HG02678 (cell line): ENCODE results near the gene RNF130.
"Not testable (repeated sequence)": the region's sequence is repeated elsewhere in the genome, so short reads cannot be mapped to it uniquely, and the experiment has no call there.

ENCODE experiments used
- ATAC-seq: cut with Tn5 transposase; IDR thresholded peaks from one replicate; pipeline ENCODE4 v1.9.1; 2021; ENCODE audit warnings: mild to moderate bottlenecking, moderate library complexity; ENCODE audit not compliant: unreplicated experiment

Gene RNF130

GRCh38 chr5:179980767-179981166, 90.8 kb downstream of the RNF130 start:
- ATAC-seq = no peak

GRCh38 chr5:179978792-179979191, 92.8 kb downstream of the RNF130 start:
- no peak for ATAC-seq

GRCh38 chr5:179975713-179976134, 95.8 kb downstream of the RNF130 start:
- ATAC-seq = no peak

- ATAC-seq = peak; percentile 69
These were observed 96.4 kb downstream of the RNF130 start for GRCh38 chr5:179974946-179975712.

GRCh38 chr5:179974246-179974945, 97.2 kb downstream of the RNF130 start:
- ATAC-seq = no peak

- no peak for ATAC-seq
These were observed 98.2 kb downstream of the RNF130 start for GRCh38 chr5:179973391-179973790.

- ATAC-seq = no peak
These were observed 102.4 kb downstream of the RNF130 start for GRCh38 chr5:179969110-179969509.

- no peak for ATAC-seq
These were observed 104.1 kb downstream of the RNF130 start for GRCh38 chr5:179967489-179967888.

GRCh38 chr5:179964015-179964414, 107.5 kb downstream of the RNF130 start:
- no peak for ATAC-seq

GRCh38 chr5:179963375-179963774, 108.2 kb downstream of the RNF130 start:
- ATAC-seq = no peak

- ATAC-seq = no peak
These were observed 111.2 kb downstream of the RNF130 start for GRCh38 chr5:179960204-179960831.

- ATAC-seq = no peak
These were observed 111.9 kb downstream of the RNF130 start for GRCh38 chr5:179959641-179960040.

GRCh38 chr5:179959118-179959517, 112.4 kb downstream of the RNF130 start:
- ATAC-seq = not testable (repeated sequence)

- no peak for ATAC-seq
These were observed 115.9 kb downstream of the RNF130 start for GRCh38 chr5:179955630-179956029.

GRCh38 chr5:179955062-179955461, 116.5 kb downstream of the RNF130 start:
- no peak for ATAC-seq

- ATAC-seq = no peak
These were observed 117.1 kb downstream of the RNF130 start for GRCh38 chr5:179954434-179954833.

GRCh38 chr5:179953987-179954386, 117.6 kb downstream of the RNF130 start:
- no peak for ATAC-seq

- ATAC-seq = no peak
These were observed 134.4 kb downstream of the RNF130 start for GRCh38 chr5:179936976-179937681.

GRCh38 chr5:179930788-179931473, 140.6 kb downstream of the RNF130 start:
- ATAC-seq = no peak

GRCh38 chr5:179927824-179928223, 143.7 kb downstream of the RNF130 start:
- no peak for ATAC-seq

GRCh38 chr5:179926657-179927056, 144.9 kb downstream of the RNF130 start:
- no peak for ATAC-seq
